CD4-positive, alpha-beta T cell treated with Interferon alpha-2 for 1 hour (primary cell): Measurements from ENCODE around the gene LY9.

Experiments
- DNase-seq, 2 donors: peaks; one replicate each; pipeline ENCODE4 v3.0.0-alpha.2; 2020 to 2022

Gene LY9

DNA sequence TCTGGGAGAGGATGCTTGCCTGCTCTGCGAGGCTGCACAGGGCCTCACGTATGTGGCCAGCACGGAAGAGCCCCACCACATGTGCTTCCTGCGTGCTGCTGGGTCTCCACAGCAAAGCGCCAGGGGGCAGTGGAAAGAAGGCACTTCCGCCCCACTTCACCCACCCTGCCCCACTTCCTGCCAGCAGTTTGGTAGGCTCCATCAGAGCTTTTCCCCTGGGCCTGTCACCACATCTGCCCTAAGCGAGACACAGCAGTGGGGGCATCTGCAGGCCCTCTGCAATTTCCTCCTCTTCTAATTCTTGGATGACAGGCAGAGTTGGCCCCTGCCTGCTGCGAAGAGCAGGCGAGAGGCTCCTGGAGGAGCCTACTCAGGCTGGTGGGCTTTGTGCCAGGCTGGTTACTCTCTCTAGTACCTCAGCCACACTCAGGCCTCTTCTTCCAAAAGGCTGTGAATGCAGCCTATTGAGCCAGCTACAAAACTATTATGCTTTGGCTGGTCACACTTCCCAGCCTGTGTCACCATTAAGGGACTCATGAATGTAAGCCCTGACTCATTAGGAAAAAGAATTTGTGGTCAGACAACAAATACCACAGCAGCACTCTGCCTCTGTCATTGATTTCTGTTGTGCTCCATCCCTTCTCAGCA, 41.7 kb downstream of the LY9 start:
- DNase-seq: peak; percentile 84 to 87

DNA sequence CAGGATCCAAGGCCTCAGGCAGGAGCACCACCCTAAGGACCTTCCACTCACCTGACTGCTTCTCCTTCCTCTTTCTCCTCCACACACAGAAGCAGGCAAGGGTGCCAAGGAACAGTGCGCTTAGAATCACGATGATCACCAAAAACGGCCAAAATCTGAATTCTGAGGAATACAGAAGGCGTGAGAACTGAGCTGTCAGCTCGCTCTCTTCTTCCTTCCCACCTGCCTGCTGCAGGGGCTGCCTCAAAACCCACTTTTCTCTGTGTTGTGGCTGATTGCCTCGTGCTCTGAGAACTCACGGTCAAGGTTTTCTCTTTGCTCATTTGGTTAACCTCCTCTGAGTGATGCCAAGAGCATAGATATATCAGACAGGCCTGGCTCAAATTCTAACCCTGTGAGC, 42.9 kb downstream of the LY9 start:
- no peak for DNase-seq

DNA sequence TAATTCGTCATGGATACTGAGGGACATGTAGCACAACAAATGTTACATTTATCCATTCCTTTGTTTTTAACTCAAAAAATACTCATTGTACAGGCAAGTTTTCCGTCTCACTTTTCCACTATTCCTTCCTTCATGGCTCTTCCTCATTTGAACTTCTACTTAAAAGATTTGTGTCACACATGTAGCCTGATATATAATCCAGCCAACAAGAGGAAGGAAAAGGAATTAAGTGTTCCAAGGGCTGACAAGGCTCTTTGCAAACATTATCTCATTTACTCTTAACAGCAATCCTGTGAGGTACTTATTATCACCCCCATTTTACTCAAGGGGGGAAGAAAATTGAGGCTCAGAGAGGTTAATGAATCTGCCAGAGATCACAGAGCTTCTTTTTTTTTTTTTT, 43.8 kb downstream of the LY9 start:
- no peak for DNase-seq

DNA sequence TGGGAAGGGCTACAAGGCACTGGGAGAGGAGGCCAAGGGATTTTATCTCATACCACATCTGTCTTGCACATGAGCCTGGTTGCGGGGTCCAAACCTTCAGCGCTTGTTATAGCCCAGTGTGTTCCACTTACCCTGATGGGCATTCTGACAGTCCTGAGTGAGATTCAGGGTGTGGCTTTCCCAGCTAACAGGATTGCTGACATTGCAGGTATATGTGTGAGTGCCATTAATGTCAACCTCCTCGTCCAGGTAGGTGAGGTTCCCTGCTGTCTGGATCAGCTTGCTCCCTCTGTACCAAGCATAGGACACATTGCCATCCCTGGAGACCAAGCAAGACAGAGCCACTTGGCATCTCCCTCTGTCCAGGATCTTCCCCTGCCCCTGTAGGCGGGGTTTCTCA, 45.1 kb downstream of the LY9 start:
- no peak for DNase-seq

DNA sequence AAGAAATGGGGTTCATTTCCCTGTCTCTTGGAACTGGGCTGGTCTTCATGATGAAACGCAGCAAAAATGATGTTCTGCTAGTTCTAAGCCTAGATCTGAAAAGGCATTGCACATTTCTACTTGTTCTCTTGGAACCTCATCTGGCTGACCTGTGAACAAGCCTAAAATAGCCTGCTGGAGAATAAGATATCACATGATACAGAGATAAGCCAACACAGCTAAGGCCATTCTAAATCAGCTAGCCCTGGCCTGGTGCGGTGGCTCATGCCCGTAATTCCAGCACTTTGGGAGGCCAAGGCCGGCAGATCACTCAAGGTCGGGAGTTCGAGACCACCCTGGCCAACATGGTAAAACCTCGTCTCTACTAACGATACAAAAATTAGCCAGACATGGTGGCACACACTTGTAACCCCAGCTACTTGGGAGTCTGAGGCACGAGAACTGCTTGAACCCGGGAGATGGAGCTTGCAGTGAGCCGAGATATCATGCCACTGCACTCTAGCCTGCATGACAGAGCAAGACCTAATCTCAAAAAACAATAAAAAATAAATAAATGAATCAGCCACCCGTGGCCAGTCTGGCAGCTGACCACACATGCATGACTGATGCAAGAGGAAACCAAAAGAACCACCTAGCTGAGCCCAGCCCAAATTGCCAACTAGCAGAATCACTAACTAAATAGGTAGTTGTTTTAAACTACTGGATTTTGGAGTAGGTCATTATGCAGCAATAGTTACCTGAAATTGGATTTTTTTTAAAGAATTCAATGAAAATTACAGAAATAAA, 48.7 kb downstream of the LY9 start:
- DNase-seq: no peak

DNA sequence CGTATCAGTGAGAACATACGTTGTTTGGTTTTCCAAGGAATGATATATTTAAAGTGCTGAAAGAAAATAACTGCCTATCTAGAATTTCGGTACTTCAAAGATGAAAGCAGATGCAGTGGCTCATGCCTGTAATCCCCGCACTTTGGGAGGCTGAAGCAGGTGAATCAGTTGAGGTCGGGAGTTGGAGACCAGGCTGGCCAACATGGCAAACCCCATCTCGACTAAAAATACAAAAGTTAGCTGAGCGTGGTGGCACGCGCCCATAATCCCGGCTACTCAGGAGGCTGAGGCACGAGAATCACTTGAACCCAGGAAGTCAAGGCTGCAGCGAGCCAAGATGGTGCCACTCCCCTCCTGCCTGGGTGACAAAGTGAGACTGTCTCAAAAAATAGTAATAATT, 50.3 kb downstream of the LY9 start:
- DNase-seq: no peak

DNA sequence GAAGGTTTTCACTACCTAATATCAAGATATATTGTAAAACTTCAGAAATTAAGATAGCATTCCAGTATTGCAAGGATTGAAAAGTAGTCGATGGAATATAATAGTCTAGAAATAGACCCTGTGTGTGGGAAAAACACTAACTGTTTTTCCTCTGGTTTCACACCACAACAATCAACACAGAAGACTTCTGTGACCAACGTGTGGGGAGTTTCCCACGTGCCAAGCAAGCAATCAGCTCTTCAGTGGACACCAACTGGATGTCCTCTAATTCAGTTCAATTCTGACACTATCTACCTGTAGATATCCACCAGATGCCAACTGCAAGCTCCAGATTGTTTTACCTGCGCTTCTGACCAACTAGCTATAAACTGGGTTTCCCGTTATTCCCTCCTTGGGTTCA, 54.6 kb downstream of the LY9 start:
- no peak for DNase-seq

DNA sequence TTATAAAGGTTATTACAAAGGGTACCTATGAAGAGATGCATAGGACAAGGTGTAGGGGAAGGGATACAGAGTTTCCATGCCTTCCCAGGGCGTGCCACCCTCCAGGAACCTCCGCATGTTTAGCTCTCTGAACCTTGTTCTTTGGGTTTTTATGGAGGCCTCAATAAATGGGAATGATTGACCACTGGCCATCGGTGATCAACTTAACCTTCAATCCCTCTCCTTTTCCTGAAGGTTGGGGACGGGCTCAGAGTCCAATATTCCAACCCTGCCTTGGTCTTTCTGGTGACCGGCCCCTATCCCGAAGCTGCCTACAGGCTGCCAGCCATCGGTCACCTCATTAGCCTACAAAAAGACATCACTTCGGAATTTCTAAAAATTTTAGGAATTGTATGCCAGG, 55.0 kb downstream of the LY9 start:
- DNase-seq: no peak

DNA sequence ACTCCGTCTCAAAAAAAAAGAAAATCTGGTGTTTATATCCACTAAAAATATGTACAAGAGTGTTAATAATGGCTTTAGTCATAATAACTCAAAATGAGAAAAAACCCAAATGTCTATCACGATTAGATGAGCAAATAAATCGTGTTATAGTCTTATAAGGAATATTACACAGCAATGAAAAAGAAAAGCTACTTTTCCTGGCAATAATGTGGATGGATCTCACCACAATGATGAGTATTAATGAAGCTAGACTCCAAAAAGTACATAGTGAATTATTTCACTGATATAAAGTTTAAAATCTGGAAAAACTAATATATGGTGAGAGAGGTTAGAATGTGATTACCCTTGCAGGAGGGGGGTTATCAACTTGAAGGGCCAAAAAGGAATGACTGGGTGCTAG, 57.0 kb downstream of the LY9 start:
- DNase-seq: no peak

DNA sequence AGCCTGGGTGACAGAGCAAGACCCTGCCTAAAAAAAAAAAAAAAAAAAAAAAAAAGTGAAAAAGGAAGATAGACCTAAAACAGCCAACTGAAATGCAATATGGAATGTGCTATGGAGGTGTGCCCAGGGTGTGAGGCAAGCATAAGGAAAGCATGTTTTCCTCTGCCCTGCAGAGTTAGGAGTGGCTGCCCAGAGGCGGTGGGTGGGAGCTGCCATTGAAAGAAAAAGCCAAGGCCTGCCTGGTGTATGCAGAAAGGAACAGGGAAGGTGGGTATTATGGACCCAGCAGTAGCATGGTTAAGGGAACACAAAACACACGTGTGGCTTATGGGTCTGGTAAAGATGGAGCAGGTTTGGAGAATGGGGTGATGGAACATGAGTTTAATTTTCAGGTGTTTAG, 57.8 kb downstream of the LY9 start:
- DNase-seq: no peak

DNA sequence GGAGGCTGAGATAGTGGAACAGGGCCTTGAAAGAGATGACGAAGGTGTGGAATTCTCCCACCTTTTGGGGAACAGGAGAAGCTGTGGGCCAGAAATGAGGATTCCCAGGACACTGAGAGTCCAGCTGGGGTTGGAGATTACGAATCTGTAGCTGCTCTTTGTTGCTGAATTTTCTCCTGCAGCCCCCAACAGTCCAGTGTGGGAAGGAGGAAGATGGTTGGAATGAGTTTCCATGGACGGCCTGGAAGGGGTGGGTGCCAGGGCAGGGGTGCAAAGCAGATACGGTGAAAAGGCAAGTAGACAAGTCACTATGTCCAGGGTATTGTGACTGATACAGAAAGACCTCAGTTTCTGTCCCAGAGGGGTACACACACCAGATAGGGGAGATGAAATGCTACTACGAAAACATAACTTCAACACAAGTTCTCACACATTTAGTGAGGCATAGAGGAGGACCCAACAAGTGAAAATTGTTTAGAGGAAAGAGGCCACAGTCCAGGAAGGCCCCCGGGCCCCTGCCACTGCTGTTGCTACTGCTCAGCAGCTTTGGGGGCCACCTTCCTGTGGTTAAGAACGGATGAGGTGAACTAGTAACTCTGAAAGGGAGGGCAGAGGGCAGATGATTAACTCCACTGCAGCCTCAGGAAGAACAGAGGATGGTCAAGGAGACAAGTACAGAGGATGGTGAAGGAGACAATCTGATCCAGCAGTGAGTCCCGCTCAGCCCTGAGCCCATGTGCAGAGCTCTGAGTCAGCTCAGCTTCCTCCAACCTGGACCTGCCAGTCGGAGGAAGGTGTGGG, 59.4 kb downstream of the LY9 start:
- peak; percentile 34 to 52 for DNase-seq

DNA sequence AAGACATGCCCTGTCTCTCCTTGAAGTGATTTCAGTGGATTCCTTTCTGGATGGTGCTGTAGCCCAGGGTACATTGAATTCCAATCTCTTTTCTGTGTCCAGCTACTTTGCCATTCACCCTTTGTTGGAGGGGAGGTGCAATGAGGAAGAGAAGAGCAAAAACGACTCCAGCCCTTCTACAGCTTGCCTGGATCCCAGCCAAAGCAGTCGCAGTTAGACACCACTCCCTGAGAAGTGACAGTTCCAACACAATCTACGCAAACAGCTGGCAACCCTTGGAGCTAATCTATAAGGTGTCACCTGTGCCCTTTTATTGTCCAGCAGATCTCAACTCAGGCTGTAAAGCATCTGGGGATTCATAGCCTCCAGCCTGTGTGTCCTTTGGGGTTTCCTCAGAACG, 62.1 kb downstream of the LY9 start:
- DNase-seq: no peak

DNA sequence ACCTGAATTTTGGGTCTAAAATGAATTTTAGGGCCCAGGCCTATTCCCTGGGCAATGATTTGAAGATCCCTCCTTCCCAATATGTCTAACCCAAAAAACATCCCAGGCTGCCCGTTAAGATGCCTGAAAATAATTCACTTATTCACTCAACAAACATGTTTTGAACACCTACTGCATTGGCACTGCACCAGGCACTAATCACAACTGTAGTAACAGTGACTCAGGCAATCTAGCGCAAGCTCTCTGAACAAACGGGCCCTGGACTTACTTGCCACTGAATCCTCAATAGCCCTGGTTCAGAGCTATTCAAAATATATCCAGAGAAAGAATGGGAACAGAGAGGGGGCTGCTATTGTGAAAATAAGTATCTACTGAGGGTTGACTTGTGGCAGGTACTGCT, 62.5 kb downstream of the LY9 start:
- DNase-seq: no peak

DNA sequence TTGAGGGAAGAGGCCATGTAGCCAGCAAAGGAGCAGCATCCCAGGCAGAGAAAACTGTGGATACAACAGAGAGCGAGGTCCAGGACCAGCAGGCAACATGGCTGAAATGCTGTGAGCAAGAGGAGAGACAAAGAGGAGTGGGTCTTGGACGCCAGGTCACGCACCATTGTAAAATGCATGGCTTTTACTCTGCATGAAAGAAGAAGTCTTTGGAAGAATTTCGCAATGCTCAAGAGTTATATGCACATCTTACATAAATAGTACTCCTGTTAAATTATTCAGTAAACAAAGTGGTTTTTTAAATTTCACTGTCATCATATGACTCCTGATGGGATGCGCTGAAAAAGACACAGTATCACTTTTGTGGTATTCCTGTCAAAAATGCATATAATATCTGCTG, 63.2 kb downstream of the LY9 start:
- DNase-seq: no peak

DNA sequence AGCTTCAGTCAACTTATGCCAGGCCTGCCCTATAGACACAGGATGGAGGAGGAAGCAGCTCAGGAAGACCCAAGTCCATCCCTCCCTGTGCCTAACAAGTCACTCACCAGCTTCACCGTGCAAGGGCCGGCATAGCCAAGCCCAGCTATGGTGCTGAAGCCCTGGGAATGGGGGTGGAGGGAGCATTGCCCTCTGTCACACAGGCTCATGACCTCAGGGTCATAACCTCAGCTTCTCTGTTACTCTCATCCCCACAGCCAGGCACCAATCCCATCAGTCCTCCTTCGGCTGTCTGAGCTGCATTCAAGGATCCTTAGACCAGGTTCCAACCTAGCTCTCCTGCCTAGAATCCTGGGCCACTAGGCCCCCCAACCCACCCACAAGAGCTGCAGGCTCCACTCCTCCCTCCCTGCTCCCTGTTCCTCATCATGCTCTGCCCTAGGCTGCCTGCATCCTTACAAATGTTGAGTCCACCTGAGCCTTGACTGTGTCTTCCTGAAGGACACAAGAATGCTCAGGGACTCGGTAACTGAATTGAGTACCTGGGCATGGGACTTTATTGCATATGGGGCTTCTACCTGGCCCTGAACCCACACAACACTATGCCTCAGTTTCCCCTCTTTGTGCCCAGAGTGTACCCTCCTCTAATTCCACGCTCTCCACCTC, 65.0 kb downstream of the LY9 start:
- no peak for DNase-seq

DNA sequence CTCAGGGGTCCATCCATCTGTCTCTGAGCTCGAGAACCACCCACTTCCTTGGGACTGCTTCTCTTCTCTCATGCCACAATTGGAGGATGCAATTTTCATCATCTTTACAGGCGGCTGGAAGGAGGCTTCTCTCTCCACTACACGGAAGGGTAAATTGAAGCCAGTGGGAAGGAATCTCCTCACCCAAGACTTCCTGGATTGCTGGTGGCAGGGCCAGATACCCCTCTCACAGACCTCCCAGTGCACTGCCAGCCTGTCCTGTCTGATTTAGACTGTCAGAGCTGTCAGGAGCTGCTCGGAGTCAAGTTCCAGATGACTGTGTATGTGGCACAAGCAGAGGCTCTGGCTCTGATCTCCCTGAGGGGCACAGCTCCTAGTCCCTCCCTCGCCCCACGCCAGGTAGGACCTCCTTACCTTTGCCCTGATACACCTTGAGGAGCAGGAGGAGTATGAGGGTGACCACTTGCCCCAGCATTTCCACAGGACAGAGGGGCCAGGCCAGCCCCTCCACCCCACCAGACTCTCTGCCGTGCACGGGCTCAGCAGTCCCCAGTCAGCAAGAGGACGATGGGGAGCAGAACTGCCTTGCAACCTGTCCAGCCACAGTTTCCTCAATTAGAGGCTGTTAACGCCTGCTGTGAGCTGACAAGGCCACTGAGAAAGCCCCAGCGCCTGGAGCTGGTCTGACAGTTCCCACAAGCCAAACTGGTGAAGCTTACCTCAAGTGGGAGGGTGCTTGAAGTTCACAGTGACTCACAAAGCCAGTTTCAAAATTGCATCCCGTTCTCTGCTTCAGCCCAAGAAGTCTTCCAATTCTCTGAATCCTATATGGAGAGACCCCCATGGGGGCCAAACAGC, 66.5 kb downstream of the LY9 start, which contains the start of gene CD244:
Gene CD244, minus strand, starts transcription at position 685 of the 858 bp plus-strand sequence. Its CDS starts 210 bp downstream, at position 475.
- DNase-seq: peak; percentile 62 to 69

DNA sequence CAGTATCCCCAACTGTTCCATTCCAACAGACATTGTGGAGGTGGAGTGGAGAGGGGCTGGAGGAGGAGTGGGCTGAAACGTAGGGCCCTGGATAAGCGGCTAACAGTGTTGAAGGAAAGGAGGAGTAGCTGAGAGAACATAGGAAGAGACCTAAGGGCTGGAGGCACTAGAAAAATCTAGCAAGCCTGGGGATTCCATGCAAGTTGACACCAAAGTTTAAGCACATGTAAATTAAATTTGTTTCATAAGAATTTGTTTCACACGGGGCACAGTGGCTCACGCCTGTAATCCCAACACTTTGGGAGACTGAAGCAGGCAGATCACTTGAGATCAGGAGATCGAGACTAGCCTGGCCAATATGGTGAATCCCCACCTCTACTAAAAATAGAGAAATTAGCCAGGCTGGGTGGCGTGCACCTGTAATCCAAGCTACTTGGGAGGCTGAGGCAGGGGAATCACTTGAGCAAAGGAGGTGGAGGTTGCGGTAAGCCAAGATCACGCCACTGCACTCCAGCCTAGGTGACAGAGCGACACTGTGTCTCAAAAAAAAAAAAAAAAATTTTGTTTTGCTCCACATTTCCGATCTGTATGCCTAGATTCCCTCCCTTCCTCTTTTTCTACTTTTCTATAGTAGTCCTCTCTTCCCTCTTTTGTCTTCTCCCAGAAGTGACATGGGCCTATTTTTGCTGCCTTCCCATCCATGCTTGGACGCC, 67.2 kb downstream of the LY9 start:
- no peak for DNase-seq

DNA sequence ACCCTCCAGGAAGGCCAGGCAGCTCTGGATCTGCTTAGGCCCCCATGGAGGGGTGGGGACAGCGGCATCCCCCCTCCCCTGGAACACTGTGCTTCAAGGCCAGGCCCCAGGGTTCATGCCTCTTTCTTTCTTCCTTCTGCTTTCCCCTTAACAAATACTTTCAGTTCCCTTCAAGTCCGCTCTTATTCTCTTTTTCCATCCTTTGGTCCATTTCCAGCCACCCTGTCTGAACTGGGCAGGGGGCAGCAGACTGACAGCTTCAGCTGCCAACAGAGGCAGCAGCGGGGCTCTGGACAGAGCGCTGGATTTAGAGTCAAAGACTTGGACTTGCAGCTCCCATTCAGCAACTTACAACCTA, 67.8 kb downstream of the LY9 start:
- DNase-seq: no peak

DNA sequence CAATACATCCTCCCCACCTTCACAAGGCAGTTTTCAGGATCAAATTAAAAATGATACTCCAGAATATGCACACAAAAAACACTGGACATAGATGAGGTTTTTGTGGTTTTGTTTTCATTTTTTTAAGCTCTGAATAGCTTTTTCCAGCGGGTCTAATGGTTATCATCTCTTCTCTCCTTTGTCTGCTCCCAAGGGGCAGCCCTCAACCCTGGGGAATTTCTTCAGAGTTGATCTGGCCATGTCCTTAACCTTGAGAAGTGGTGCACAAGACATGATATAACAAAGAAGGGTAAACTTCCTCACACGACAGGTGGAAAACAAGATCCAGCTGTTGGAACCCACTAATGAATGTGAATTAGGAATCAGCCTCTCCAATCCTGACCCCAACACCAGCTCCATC, 68.2 kb downstream of the LY9 start:
- no peak for DNase-seq

DNA sequence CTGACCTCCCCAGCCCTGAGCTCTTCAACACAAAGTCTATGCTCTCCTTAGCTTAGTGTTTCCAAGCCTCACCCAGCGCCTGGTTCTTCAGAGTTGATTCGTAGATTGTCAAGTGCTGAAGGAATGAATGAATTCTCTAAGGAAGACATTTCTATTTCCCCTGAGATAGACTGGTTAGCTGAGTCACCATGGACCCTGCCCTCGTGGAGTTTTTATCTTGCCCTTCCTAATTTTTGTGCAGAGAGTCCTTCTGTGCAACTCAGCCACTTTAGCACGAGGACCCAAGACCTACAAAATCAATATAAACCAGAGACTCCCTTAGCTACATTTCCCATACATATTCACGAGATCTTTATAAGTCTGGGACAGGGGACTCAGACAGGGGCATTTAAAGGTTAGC, 69.4 kb downstream of the LY9 start:
- no peak for DNase-seq

DNA sequence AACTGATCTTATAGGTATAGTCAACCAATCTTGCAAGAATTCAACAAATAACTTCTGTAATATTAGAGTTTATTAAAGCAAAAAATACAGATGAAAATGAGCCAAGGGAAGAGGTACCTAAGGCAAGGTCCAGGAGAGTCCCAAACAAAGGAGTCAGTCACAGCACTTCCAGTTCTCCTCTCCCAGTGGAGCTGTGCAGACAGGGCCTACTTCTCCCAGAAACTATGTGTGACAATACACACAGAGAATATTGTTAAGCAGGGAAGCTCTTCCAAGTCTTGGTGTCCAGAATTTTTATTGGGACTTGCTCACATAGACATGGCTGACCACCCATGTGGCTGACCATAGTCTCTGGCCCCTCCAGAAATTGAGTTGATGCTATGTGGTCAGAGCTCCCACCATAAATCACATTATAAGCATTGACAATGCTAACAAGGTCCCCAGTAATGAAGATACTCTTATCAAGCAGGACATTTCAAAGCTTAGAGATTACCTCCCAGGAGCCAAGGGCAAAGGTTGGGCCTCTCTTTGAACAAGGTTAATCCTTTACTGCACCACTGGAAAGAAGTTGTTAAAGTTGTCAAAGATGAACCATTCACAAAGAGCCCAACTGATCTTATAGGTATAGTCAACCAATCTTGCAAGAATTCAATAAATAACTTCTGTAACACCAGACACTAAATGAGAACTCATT, 70.2 kb downstream of the LY9 start:
- no peak for DNase-seq
